Chondrocyte (in vitro differentiated cells): ENCODE data around the gene CSNK1E. TPM values are rescaled to one million over a fixed set of nuclear protein-coding genes. Genes with fewer than 3 reads are reported as not detected.
A peak's percentile ranks its signal among the peaks of the same experiment; 100 is the strongest.

Experiments used
- DNase-seq: peaks from one replicate; pipeline ENCODE4 v3.0.0; 2021; ENCODE audit warnings: mixed read lengths, low spot score
- H3K27ac Mint-ChIP-seq: one replicate; pipeline ENCODE4 v1.8.0; 2021; ENCODE audit warnings: mild to moderate bottlenecking, moderate library complexity, mixed read lengths; ENCODE audit not compliant: unreplicated experiment
- H3K27me3 Mint-ChIP-seq: 2 replicates; pipeline ENCODE4 v1.8.0; 2021; ENCODE audit warnings: low read depth, mixed read lengths
- H3K36me3 Mint-ChIP-seq: 2 replicates; pipeline ENCODE4 v1.8.0; 2021; ENCODE audit warnings: low read depth, mixed read lengths
- H3K4me1 Mint-ChIP-seq: 2 replicates; pipeline ENCODE4 v1.8.0; 2021; ENCODE audit warnings: low read depth, mild to moderate bottlenecking, mixed read lengths
- H3K4me3 Mint-ChIP-seq: one replicate; pipeline ENCODE4 v1.8.0; 2021; ENCODE audit warnings: mild to moderate bottlenecking, moderate library complexity, mixed read lengths; ENCODE audit not compliant: unreplicated experiment
- H3K9me3 Mint-ChIP-seq: 2 replicates; pipeline ENCODE4 v1.8.0; 2021; ENCODE audit warnings: low read depth, mixed read lengths
- CTCF ChIP-seq: fragments of 200-600 bp; sonication (generic); IDR thresholded peaks from 2 replicates; pipeline ENCODE4 v1.5.0; 2021; ENCODE audit warnings: antibody characterized with exemption, mild to moderate bottlenecking, moderate library complexity
- total RNA-seq: library from RNA; stranded (reverse); gene quantifications from 3 replicates; pipeline ENCODE4 v1.2.1, GENCODE V29; 2021

The CSNK1E gene
- total RNA-seq, 1 donor from 2014 or later = 129 TPM

DNA sequence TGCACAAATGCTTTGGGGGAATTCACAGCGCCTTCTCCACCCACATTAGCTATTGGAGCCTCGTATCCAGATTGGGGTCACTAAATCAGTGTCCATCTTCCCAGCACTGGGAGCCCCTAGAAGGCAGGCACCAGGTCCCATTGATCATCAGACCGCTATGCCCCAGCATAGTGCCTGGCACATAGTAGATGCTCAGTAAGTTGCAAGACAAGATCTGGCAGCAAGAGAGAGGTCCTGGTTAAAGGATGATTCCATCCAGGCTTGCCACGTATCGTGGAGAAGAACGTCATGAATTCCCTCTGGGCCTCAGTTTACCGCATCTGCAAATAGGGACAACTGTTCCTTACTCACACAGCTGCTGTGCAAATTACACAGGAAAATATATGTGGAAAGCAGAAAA, 46.1 kb downstream of the CSNK1E start:
- Mint-ChIP-seq H3K36me3 (no peaks in the 10 kb centered on the region), H3K4me1 (peaks cover 68% of the 10 kb centered on the region), H3K4me3 (peak overlapping the region; percentile 86), H3K27me3 (no peaks in the 10 kb centered on the region), H3K9me3 (no peaks in the 10 kb centered on the region), H3K27ac (peak overlapping the region; percentile 93)
- TF ChIP-seq CTCF = no peak
- no peak for DNase-seq

DNA sequence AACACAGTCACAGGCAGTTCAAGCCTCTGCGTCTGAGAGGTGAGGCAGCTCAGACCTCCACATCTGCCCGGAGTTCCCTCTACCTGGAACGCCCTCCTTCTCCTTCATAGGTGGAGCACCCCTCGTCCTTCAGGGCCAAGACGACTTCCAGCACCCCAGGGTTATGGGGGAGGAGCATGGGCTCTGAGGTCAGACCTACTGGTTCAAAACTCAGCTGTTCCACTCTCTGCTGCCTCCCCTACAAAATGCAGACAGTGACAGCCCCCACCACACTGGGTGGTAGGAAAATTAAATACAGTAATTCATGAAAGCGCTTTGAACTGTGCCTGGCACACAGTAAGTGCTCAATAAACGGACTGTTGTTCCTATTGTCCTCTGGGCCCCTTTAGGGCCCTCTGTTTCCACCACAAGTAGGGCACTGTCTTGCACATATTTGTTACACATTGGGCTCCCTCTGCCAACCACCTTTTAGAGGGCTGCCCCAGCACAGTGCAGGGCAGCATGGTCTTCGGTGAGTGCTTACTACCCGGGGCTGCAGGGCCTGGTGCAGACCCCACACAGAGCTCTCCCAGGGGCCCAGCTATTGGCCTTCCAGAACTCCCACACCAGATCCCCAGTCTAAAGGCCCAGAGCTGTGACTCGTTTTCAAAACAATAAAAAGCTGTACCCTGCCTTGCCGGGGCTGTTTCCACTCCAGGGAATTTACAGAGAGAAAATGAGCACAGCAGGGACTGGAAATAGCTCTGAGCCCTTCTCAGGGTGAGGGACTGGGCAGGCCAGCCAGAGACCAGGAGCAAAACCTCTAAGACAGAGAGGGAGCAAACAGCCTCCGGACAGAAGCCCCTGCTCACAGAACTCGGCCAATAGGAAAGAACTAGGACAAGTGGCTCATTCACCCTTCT, 46.9 kb downstream of the CSNK1E start:
- H3K36me3 Mint-ChIP-seq = no peaks in the 10 kb centered on the region
- H3K27ac Mint-ChIP-seq = peak overlapping the region; percentile 93
- H3K4me3 Mint-ChIP-seq = peak overlapping the region; percentile 86
- peaks cover 68% of the 10 kb centered on the region for H3K4me1 Mint-ChIP-seq
- no peak for TF ChIP-seq CTCF
- no peak for DNase-seq
- no peaks in the 10 kb centered on the region for H3K9me3 Mint-ChIP-seq
- no peaks in the 10 kb centered on the region for H3K27me3 Mint-ChIP-seq

DNA sequence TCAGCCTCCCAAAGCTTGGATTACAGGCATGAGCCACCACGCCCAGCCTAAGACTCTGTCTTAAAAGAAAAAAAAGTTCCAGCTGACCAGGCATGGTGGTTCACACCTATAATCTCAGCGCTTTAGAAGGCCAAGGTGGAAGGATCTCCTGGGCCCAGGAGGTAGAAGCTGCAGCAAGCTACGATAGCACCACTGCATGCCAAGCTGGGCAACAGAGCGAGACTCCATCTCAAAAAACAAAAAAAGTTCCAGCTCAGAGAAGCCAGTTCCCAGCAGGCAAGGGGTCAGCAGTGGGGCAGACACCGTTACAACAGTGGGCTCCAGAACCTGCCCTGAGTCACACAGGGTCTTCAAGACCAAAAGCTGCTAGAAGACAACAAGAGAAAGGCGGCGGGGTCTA, 47.8 kb downstream of the CSNK1E start:
- no peak overlapping the region for H3K4me3 Mint-ChIP-seq

GRCh38 chr22:38267086-38267485, 50.1 kb downstream of the CSNK1E start:
- H3K4me1 Mint-ChIP-seq = peaks cover 62% of the 10 kb centered on the region

More for the DNA sequence above, 47.8 kb downstream of the CSNK1E start:
- Mint-ChIP-seq H3K27ac (peak overlapping the region; percentile 93), H3K4me1 (peaks cover 64% of the 10 kb centered on the region), H3K9me3 (no peaks in the 10 kb centered on the region), H3K27me3 (no peaks in the 10 kb centered on the region), H3K36me3 (no peaks in the 10 kb centered on the region)
- TF ChIP-seq CTCF = no peak
- no peak for DNase-seq

GRCh38 chr22:38266120-38266519, 51.1 kb downstream of the CSNK1E start:
- H3K27ac Mint-ChIP-seq = no peak overlapping the region
- H3K27me3 Mint-ChIP-seq = no peaks in the 10 kb centered on the region
- no peaks in the 10 kb centered on the region for H3K9me3 Mint-ChIP-seq
- H3K4me1 Mint-ChIP-seq = peaks cover 62% of the 10 kb centered on the region
- TF ChIP-seq CTCF = no peak
- no peak overlapping the region for H3K4me3 Mint-ChIP-seq
- no peak for DNase-seq
- H3K36me3 Mint-ChIP-seq = peaks cover 4% of the 10 kb centered on the region

More at GRCh38 chr22:38267086-38267485, 50.1 kb downstream of the CSNK1E start:
- no peak overlapping the region for H3K27ac Mint-ChIP-seq
- H3K9me3 Mint-ChIP-seq = no peaks in the 10 kb centered on the region
- no peak for DNase-seq
- no peaks in the 10 kb centered on the region for H3K27me3 Mint-ChIP-seq
- TF ChIP-seq CTCF = no peak
- peaks cover 4% of the 10 kb centered on the region for H3K36me3 Mint-ChIP-seq
- no peak overlapping the region for H3K4me3 Mint-ChIP-seq
